ENCODE measurements around the gene MASP1. TPM values are rescaled to one million over a fixed set of nuclear protein-coding genes. Genes with fewer than 3 reads are reported as not detected.

Gene MASP1
- total RNA-seq, 1 experiment from 2014 or later = not detected

DNA sequence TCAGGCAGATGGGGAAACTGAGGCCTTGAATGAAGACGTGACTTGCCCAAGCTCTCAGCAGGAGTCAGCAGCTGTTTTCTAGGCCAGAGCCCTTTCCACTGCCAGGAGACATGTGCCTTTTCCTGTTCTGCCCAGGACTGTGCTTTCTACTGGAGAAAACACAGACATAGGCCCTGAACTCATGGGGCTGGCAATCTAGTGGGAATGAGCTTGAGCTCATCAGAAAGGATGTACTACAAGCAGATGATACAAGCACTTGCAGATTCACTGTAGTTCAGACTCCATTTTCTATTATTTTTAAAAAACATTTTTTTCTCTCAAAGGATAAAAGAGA, 14.4 kb downstream of the MASP1 start:
- no peaks in the 10 kb centered on the region for H3K4me1 ChIP-seq (ENCODE audit: control insufficient read depth in 1 of 2, insufficient read depth in 2 of 2, low read length in 2 of 2)
- no peaks in the 10 kb centered on the region for H3K36me3 ChIP-seq (ENCODE audit: control insufficient read depth in 1 of 2, insufficient read depth in 2 of 2, low read length in 2 of 2)
- H2AFZ ChIP-seq (ENCODE audit: low read depth, low read length, poor library complexity, severe bottlenecking) = no peak overlapping the region
- RAD21 ChIA-PET (ENCODE audit: low non-redundant PET in 1 of 2, low total read pairs in 2 of 2, uncharacterized antibody in 2 of 2, unreplicated experiment in 2 of 2) = no interaction called here
- CTCF ChIA-PET = no interaction called here
- H4K20me1 ChIP-seq (ENCODE audit: insufficient read depth) = no peaks in the 10 kb centered on the region
- H3K9me2 ChIP-seq (ENCODE audit: insufficient read depth) = no peaks in the 10 kb centered on the region
- no peak overlapping the region for H3K4me2 ChIP-seq (ENCODE audit: low read length)
- intact Hi-C loops (cut with micrococcal nuclease) = no loop called here
- no peak overlapping the region for H3K27ac ChIP-seq (ENCODE audit: low read depth, low read length)
- H3K27me3 ChIP-seq (ENCODE audit: insufficient read depth, low read length) = peaks cover 17% of the 10 kb centered on the region; the same call in 1 of the 2 replicates
- DNase-seq (ENCODE audit: low read depth, low spot score) (no peak), ATAC-seq (no peak)
- no peak overlapping the region for H3K9ac ChIP-seq (ENCODE audit: low read length)
- H3K4me3 ChIP-seq (replicated peaks in 1 of 2; ENCODE audit: low read depth in 1 of 2, low read length in 2 of 2) = no peak overlapping the region
- TF ChIP-seq POLR2AphosphoS5 (IDR thresholded peaks at IDR 0.05; ENCODE audit: low read depth, low read length) = no peak
- no peak for TF ChIP-seq ELF1 (IDR thresholded peaks at IDR 0.05; ENCODE audit: borderline replicate concordance, low read depth)
- no peak for TF ChIP-seq ZFX (IDR thresholded peaks at IDR 0.05)
- TF ChIP-seq FOSL1 (IDR thresholded peaks at IDR 0.05; ENCODE audit: low read depth) = no peak
- no peak for TF ChIP-seq CBX3 (IDR thresholded peaks at IDR 0.05; ENCODE audit: low read depth)
- TF ChIP-seq POLR2A (IDR thresholded peaks at IDR 0.05; ENCODE audit: borderline replicate concordance, extremely low read depth, insufficient read depth, insufficient read length) = no peak
- no peak for TF ChIP-seq RAD21 (IDR thresholded peaks at IDR 0.05; ENCODE audit: low read depth)
- TF ChIP-seq SRF (IDR thresholded peaks at IDR 0.05; ENCODE audit: low read depth) = no peak
- no peaks in the 10 kb centered on the region for H3K79me2 ChIP-seq (ENCODE audit: insufficient read depth, low read length)
- POLR2A ChIA-PET = no interaction called here
- H3K9me3 ChIP-seq (ENCODE audit: control insufficient read depth in 1 of 2, insufficient read depth in 1 of 2, low read depth in 1 of 2, low read length in 2 of 2) = no peaks in the 10 kb centered on the region
- BruUV-seq (replicated peaks) = no TSS peak

DNA sequence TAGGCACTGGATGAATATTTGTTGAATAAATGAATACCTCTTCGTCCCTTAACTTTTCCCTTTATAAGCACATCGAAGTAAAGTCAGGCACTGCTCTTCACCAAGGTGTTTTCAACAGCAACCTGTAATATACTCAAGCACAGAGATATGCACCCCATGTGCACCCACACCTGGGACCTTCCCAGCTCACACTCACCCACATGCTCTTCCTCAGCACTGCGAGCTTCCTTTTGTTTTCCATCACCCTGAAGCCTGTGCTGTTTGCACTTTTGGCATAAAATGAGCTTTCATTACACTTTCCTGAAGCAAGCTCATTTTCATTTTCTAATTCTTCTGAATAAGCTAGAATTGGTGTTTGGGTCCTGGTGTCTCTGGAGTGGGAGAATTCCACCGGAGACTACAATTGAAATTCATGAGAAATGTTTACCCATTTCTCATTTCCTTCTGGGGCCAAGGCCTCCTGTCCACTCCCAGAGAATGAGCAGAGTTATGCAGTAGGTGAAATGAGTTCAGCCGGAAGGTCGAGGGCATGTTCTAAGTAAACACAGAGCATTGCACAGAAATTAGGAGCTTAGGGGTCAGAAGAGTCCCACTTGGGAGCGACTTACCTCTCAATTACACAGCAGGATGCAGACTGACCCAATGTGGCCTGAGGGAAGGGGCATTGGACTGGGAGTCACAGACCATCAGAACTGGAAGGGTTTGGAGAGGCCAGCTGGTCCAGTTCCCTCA, 15.0 kb downstream of the MASP1 start:
- no peaks in the 10 kb centered on the region for H3K36me3 ChIP-seq (ENCODE audit: control insufficient read depth in 1 of 2, insufficient read depth in 2 of 2, low read length in 2 of 2)
- intact Hi-C loops (cut with micrococcal nuclease) = no loop called here
- RAD21 ChIA-PET (ENCODE audit: low non-redundant PET in 1 of 2, low total read pairs in 2 of 2, uncharacterized antibody in 2 of 2, unreplicated experiment in 2 of 2) = no interaction called here
- H3K9me2 ChIP-seq (ENCODE audit: insufficient read depth) = no peaks in the 10 kb centered on the region
- no peaks in the 10 kb centered on the region for H3K4me1 ChIP-seq (ENCODE audit: control insufficient read depth in 1 of 2, insufficient read depth in 2 of 2, low read length in 2 of 2)
- H3K79me2 ChIP-seq (ENCODE audit: insufficient read depth, low read length) = no peaks in the 10 kb centered on the region
- H3K9ac ChIP-seq (ENCODE audit: low read length) = no peak overlapping the region
- H3K4me3 ChIP-seq (replicated peaks in 1 of 2; ENCODE audit: low read depth in 1 of 2, low read length in 2 of 2) = no peak overlapping the region
- H2AFZ ChIP-seq (ENCODE audit: low read depth, low read length, poor library complexity, severe bottlenecking) = no peak overlapping the region
- TF ChIP-seq, protein P1, sequence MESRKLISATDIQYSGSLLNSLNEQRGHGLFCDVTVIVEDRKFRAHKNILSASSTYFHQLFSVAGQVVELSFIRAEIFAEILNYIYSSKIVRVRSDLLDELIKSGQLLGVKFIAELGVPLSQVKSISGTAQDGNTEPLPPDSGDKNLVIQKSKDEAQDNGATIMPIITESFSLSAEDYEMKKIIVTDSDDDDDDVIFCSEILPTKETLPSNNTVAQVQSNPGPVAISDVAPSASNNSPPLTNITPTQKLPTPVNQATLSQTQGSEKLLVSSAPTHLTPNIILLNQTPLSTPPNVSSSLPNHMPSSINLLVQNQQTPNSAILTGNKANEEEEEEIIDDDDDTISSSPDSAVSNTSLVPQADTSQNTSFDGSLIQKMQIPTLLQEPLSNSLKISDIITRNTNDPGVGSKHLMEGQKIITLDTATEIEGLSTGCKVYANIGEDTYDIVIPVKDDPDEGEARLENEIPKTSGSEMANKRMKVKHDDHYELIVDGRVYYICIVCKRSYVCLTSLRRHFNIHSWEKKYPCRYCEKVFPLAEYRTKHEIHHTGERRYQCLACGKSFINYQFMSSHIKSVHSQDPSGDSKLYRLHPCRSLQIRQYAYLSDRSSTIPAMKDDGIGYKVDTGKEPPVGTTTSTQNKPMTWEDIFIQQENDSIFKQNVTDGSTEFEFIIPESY (IDR thresholded peaks at IDR 0.05; ENCODE audit: extremely low read depth, insufficient replicate concordance, low read length) = no peak
- TF ChIP-seq, protein P2, sequence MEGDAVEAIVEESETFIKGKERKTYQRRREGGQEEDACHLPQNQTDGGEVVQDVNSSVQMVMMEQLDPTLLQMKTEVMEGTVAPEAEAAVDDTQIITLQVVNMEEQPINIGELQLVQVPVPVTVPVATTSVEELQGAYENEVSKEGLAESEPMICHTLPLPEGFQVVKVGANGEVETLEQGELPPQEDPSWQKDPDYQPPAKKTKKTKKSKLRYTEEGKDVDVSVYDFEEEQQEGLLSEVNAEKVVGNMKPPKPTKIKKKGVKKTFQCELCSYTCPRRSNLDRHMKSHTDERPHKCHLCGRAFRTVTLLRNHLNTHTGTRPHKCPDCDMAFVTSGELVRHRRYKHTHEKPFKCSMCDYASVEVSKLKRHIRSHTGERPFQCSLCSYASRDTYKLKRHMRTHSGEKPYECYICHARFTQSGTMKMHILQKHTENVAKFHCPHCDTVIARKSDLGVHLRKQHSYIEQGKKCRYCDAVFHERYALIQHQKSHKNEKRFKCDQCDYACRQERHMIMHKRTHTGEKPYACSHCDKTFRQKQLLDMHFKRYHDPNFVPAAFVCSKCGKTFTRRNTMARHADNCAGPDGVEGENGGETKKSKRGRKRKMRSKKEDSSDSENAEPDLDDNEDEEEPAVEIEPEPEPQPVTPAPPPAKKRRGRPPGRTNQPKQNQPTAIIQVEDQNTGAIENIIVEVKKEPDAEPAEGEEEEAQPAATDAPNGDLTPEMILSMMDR (IDR thresholded peaks at IDR 0.05 in 2 of 3, conservative IDR thresholded peaks at IDR 0.05 in 1 of 3; ENCODE audit: borderline replicate concordance in 1 of 3, insufficient read depth in 1 of 3, low read depth in 2 of 3, low read length in 2 of 3) = no peak
- TF ChIP-seq TCF7L2 (IDR thresholded peaks at IDR 0.05; ENCODE audit: borderline replicate concordance, extremely low read depth, insufficient read depth, insufficient read length) = no peak
- TF ChIP-seq YY1 (IDR thresholded peaks at IDR 0.05; ENCODE audit: extremely low read depth, insufficient replicate concordance, low read depth, low read length) = no peak
- TF ChIP-seq SP1 (IDR thresholded peaks at IDR 0.05; ENCODE audit: low read depth) = no peak
- TF ChIP-seq SIN3A (IDR thresholded peaks at IDR 0.05; ENCODE audit: low read depth) = no peak
- TF ChIP-seq ELF1 (IDR thresholded peaks at IDR 0.05; ENCODE audit: borderline replicate concordance, low read depth) = no peak
- no peak for TF ChIP-seq JUND (IDR thresholded peaks at IDR 0.05)
- no peak for TF ChIP-seq EGR1 (IDR thresholded peaks at IDR 0.05; ENCODE audit: low read depth)
- TF ChIP-seq SRF (IDR thresholded peaks at IDR 0.05; ENCODE audit: low read depth) = no peak
- no peaks in the 10 kb centered on the region for H3K9me3 ChIP-seq (ENCODE audit: control insufficient read depth in 1 of 2, insufficient read depth in 1 of 2, low read depth in 1 of 2, low read length in 2 of 2)
- no peaks in the 10 kb centered on the region for H4K20me1 ChIP-seq (ENCODE audit: insufficient read depth)
- BruUV-seq (replicated peaks) = no TSS peak
- H3K27ac ChIP-seq (ENCODE audit: low read depth, low read length) = no peak overlapping the region
- H3K27me3 ChIP-seq (ENCODE audit: insufficient read depth, low read length) = peaks cover 17% of the 10 kb centered on the region; the same call in 1 of the 2 replicates
- CTCF ChIA-PET = no interaction called here
- DNase-seq (ENCODE audit: low read depth, low spot score) (no peak), ATAC-seq (no peak)
- POLR2A ChIA-PET = no interaction called here
- no peak overlapping the region for H3K4me2 ChIP-seq (ENCODE audit: low read length)
